Mammary epithelial cell (primary cell): ENCODE measurements around the gene CAMK2D.

Experiments used
- EZH2 ChIP-seq: IDR thresholded peaks from 2 replicates; pipeline ENCODE4 v1.6.1; 2012; ENCODE audit warnings: low read length, inconsistent platforms, borderline replicate concordance
- TF ChIP-seq, protein P1 (sequence below), 2 donors: IDR thresholded peaks in 1 of 2; conservative IDR thresholded peaks in 1 of 2; 2 replicates each; pipeline ENCODE4 v1.5.1; 2011 to 2012; ENCODE audit warnings: inconsistent platforms in 2 of 2, low read length in 2 of 2, mild to moderate bottlenecking in 2 of 2, control low read depth in 1 of 2, low read depth in 1 of 2; ENCODE audit not compliant: insufficient read depth in 1 of 2; ENCODE audit errors: extremely low read depth in 1 of 2

DNA sequence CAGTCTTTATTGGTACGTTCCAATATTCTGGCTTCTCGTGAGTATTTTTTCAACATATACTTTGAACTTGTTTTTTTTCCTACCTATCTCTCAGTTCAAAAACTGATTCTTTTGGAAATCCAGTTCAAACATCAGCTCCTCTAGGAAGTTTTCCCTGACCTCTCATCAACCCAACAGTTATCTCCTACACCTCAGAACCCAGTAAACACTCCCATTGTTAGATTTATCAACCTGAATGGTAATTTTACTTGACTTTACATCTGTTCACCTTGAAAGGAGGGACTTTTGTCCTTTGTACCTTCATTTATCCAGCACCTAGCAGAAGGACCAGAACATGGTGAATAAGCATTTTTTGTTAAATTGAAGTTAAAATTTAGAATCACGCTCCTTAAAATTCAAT, 13.6 kb downstream of the CAMK2D start:
- TF ChIP-seq, protein P1, sequence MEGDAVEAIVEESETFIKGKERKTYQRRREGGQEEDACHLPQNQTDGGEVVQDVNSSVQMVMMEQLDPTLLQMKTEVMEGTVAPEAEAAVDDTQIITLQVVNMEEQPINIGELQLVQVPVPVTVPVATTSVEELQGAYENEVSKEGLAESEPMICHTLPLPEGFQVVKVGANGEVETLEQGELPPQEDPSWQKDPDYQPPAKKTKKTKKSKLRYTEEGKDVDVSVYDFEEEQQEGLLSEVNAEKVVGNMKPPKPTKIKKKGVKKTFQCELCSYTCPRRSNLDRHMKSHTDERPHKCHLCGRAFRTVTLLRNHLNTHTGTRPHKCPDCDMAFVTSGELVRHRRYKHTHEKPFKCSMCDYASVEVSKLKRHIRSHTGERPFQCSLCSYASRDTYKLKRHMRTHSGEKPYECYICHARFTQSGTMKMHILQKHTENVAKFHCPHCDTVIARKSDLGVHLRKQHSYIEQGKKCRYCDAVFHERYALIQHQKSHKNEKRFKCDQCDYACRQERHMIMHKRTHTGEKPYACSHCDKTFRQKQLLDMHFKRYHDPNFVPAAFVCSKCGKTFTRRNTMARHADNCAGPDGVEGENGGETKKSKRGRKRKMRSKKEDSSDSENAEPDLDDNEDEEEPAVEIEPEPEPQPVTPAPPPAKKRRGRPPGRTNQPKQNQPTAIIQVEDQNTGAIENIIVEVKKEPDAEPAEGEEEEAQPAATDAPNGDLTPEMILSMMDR (conservative IDR thresholded peaks at IDR 0.05 in 1 of 2, IDR thresholded peaks at IDR 0.05 in 1 of 2; ENCODE audit: extremely low read depth in 1 of 2, insufficient read depth in 1 of 2, low read depth in 1 of 2, low read length in 2 of 2), result no peak
- TF ChIP-seq EZH2, result no peak
